IMR-90 (cell line): Measurements from ENCODE around the gene ASRGL1. TPM values are rescaled to one million over a fixed set of nuclear protein-coding genes. Genes with fewer than 3 reads are reported as not detected.

ENCODE experiments used
- ATAC-seq: fragments of 200-7000 bp; cut with Tn5 transposase; 2 replicates; pipeline ENCODE4 v1.9.1; 2020; ENCODE audit warnings: low read depth, mild to moderate bottlenecking, moderate library complexity
- BruUV-seq: library from RNA; stranded (reverse); fragments of 400-500 nt; replicated peaks from 2 replicates; lab custom pipeline; 2021; lab: Mats Ljungman, UMichigan
- CTCF ChIA-PET: fragments of 300-600 bp; formaldehyde crosslinking; extraction: SDS; loops from one replicate; lab custom pipeline; 2021; ENCODE audit warnings: antibody characterized with exemption; lab: Yijun Ruan, JAX
- POLR2A ChIA-PET: fragments of 300-600 bp; sonication (Branson Sonifier 250); formaldehyde crosslinking; loops from one replicate; lab custom pipeline; 2022; ENCODE audit warnings: antibody characterized with exemption; ENCODE audit not compliant: unreplicated experiment; lab: Charles Lee
- DNase-seq: peaks from one replicate; pipeline ENCODE4 v3.0.0; 2013
- H2AFZ ChIP-seq: replicated peaks from 2 replicates; pipeline ENCODE3; 2013; ENCODE audit warnings: low read length, mild to moderate bottlenecking; ENCODE audit not compliant: poor library complexity
- H2AK5ac ChIP-seq: 2 replicates; pipeline ENCODE4 v1.6.1; 2013; ENCODE audit warnings: low read depth, low read length, inconsistent platforms
- H2AK9ac ChIP-seq: replicated peaks from 2 replicates; pipeline ENCODE3; 2013; ENCODE audit warnings: mild to moderate bottlenecking, low read depth, low read length, moderate library complexity; ENCODE audit not compliant: poor library complexity
- H2BK120ac ChIP-seq: 2 replicates; pipeline ENCODE4 v1.6.1; 2013; ENCODE audit warnings: low read depth, low read length, inconsistent platforms
- H2BK15ac ChIP-seq: 3 replicates; pipeline ENCODE4 v1.6.1; 2013; ENCODE audit warnings: low read depth, low read length, inconsistent platforms
- H2BK20ac ChIP-seq: 2 replicates; pipeline ENCODE4 v1.6.1; 2013; ENCODE audit warnings: low read depth, mild to moderate bottlenecking, inconsistent platforms, low read length, moderate library complexity
- H2BK5ac ChIP-seq: 2 replicates; pipeline ENCODE4 v1.6.1; 2013; ENCODE audit warnings: mild to moderate bottlenecking, low read depth, low read length, inconsistent platforms; ENCODE audit not compliant: poor library complexity, severe bottlenecking
- H3K14ac ChIP-seq: replicated peaks from 2 replicates; pipeline ENCODE4 v1.6.1; 2013; ENCODE audit warnings: low read depth, low read length, inconsistent platforms
- H3K18ac ChIP-seq: 2 replicates; pipeline ENCODE4 v1.6.1; 2013; ENCODE audit warnings: low read depth, low read length, control low read depth
- H3K23ac ChIP-seq: 2 replicates; pipeline ENCODE4 v1.6.1; 2013; ENCODE audit warnings: low read depth, low read length, inconsistent platforms
- H3K27ac ChIP-seq: 2 replicates; pipeline ENCODE4 v1.5.1; 2013; ENCODE audit warnings: mild to moderate bottlenecking, control low read depth, low read length; ENCODE audit not compliant: insufficient read depth
- H3K27me3 ChIP-seq: 2 replicates; pipeline ENCODE4 v1.6.1; 2013; ENCODE audit warnings: low read length; ENCODE audit not compliant: control insufficient read depth, insufficient read depth
- H3K36me3 ChIP-seq: 2 replicates; pipeline ENCODE4 v1.6.1; 2013; ENCODE audit warnings: low read length, mixed read lengths; ENCODE audit not compliant: control insufficient read depth, insufficient read depth
- H3K4ac ChIP-seq: 2 replicates; pipeline ENCODE4 v1.6.1; 2013; ENCODE audit warnings: low read depth, low read length, inconsistent platforms
- H3K4me1 ChIP-seq: 2 replicates; pipeline ENCODE4 v1.6.1; 2013; ENCODE audit warnings: low read length, mixed read lengths; ENCODE audit not compliant: control insufficient read depth, insufficient read depth
- H3K4me2 ChIP-seq: 2 replicates; pipeline ENCODE4 v1.6.1; 2013; ENCODE audit warnings: low read depth, mild to moderate bottlenecking, control low read depth, low read length, moderate library complexity
- H3K4me3 ChIP-seq: 2 replicates; pipeline ENCODE4 v1.5.1; 2013; ENCODE audit warnings: low read depth, mild to moderate bottlenecking, control low read depth, low read length, moderate library complexity; ENCODE audit not compliant: insufficient read depth
- H3K56ac ChIP-seq: 2 replicates; pipeline ENCODE4 v1.6.1; 2013; ENCODE audit warnings: low read length, inconsistent platforms; ENCODE audit not compliant: insufficient read depth; ENCODE audit errors: extremely low read depth
- H3K79me1 ChIP-seq, 2 experiments: 2 replicates each; pipeline ENCODE4 v1.6.1; 2013; ENCODE audit warnings: low read length in 2 of 2, inconsistent platforms in 1 of 2, low read depth in 1 of 2
- H3K9ac ChIP-seq: 2 replicates; pipeline ENCODE4 v1.6.1; 2013; ENCODE audit warnings: low read depth, low read length, control low read depth
- H3K9me1 ChIP-seq: 2 replicates; pipeline ENCODE4 v1.6.1; 2013; ENCODE audit warnings: low read length, inconsistent platforms; ENCODE audit not compliant: insufficient read depth
- H3K9me3 ChIP-seq: 2 replicates; pipeline ENCODE4 v1.6.1; 2013; ENCODE audit warnings: low read length; ENCODE audit not compliant: control insufficient read depth, insufficient read depth
- H4K20me1 ChIP-seq: 2 replicates; pipeline ENCODE4 v1.6.1; 2013; ENCODE audit warnings: low read length, inconsistent platforms; ENCODE audit not compliant: insufficient read depth
- H4K5ac ChIP-seq: 2 replicates; pipeline ENCODE4 v1.6.1; 2013; ENCODE audit warnings: mild to moderate bottlenecking, low read depth, low read length, control low read depth
- H4K8ac ChIP-seq, 2 experiments: 2 replicates each; pipeline ENCODE4 v1.6.1; 2013; ENCODE audit warnings: low read depth in 2 of 2, low read length in 2 of 2, control low read depth in 1 of 2, inconsistent platforms in 1 of 2
- H4K91ac ChIP-seq: 2 replicates; pipeline ENCODE4 v1.6.1; 2013; ENCODE audit warnings: low read depth, low read length, inconsistent platforms; ENCODE audit not compliant: insufficient read depth
- CTCF ChIP-seq: conservative IDR thresholded peaks from 2 replicates; pipeline ENCODE4 v1.5.1; 2012; ENCODE audit warnings: mild to moderate bottlenecking, low read depth, low read length, improper control_type of control experiment
- RFX5 ChIP-seq: IDR thresholded peaks from 2 replicates; pipeline ENCODE4 v1.8.0; 2012; ENCODE audit warnings: low read depth, mild to moderate bottlenecking, low read length, moderate library complexity
- USF2 ChIP-seq: fragments of 150-350 bp; IDR thresholded peaks from 2 replicates; pipeline ENCODE4 v1.6.1; 2017; ENCODE audit warnings: mild to moderate bottlenecking, antibody characterized with exemption, low read length, low read depth
- WGBS, 2 experiments: methylation state at CpG; one replicate each; pipeline versions ENCODE4 v1.1.5 to v1.1.7; 2013; ENCODE audit warnings: missing lambda C conversion rate in 2 of 2; ENCODE audit not compliant: insufficient read length in 1 of 2; ENCODE audit errors: extremely low coverage in 2 of 2; 5-methylcytosine and 5-hydroxymethylcytosine counted together
- dilution Hi-C: fragments of 300-500 bp; cut with HindIII; formaldehyde crosslinking; loops from one replicate; pipeline ENCODE4 v1.14.3; 2018; ENCODE audit warnings: low sequenced_read_pairs; ENCODE audit not compliant: unreplicated experiment
- in situ Hi-C: fragments of 300-500 bp; cut with MboI; formaldehyde crosslinking; loops from 3 replicates; pipeline ENCODE4 v1.14.3; 2019; ENCODE audit warnings: low sequenced_read_pairs, inconsistent platforms, mixed read lengths
- intact Hi-C: fragments of 100-400 bp; cut with micrococcal nuclease; formaldehyde crosslinking; loops from 2 replicates; pipeline ENCODE4 v1.10.0; 2022
- polyA plus RNA-seq, 3 experiments: library from polyadenylated mRNA; depleted of rRNA; stranded (reverse); fragments of >200 nt; gene quantifications; 2 replicates each; pipeline ENCODE4 v1.2.3, GENCODE V29; 2012; ENCODE audit warnings: low replicate concordance in 1 of 3
- total RNA-seq: library from RNA; depleted of rRNA; stranded (reverse); fragments of >200 nt; gene quantifications from 2 replicates; pipeline ENCODE4 v1.2.3, GENCODE V29; 2012

ASRGL1 gene
- total and polyA plus RNA-seq, 2 of the 4 experiments (the other 2 are of a cell fraction): 0.72 TPM; not detected in 1

- Histone ChIP-seq H3K56ac (no peak overlapping the region), H4K91ac (no peak overlapping the region), H4K5ac (no peak overlapping the region), H3K4me1 (peaks cover 7% of the 10 kb centered on the region; the same call in 1 of the 2 replicates), H3K27ac (no peak overlapping the region), H3K14ac (no peak overlapping the region), H4K20me1 (no peaks in the 10 kb centered on the region), H2BK5ac (no peak overlapping the region), H2BK120ac (no peak overlapping the region), H3K9me1 (no peaks in the 10 kb centered on the region), H3K4ac (no peak overlapping the region), H3K18ac (no peak overlapping the region), H3K9ac (no peak overlapping the region), H2AK9ac (no peak overlapping the region), H3K23ac (no peak overlapping the region), H3K4me3 (no peak overlapping the region), H2BK20ac (no peak overlapping the region), H3K9me3 (no peaks in the 10 kb centered on the region), H3K4me2 (no peak overlapping the region), H2BK15ac (no peak overlapping the region), H4K8ac (no peak overlapping the region), H2AK5ac (no peak overlapping the region), H3K27me3 (peaks cover 13% of the 10 kb centered on the region), H3K36me3 (no peaks in the 10 kb centered on the region), H2AFZ (peak overlapping the region; percentile 36), H3K79me1 (no peaks in the 10 kb centered on the region; a peak in 1 of 4 replicates)
- WGBS, 2 experiments: 60% methylated on average over 1 of the region's 5 CpGs; no CpG with 5 or more reads in 1 of the 2 experiments
- dilution Hi-C loops: no loop called here
- intact Hi-C loops: no loop called here
- TF ChIP-seq USF2 (no peak), CTCF (no peak), RFX5 (no peak)
- in situ Hi-C loops: loop anchor here (10.0 to 25.0 kb wide), 2 partner anchors 305 to 472 kb away; no protein-coding TSS in a partner anchor
- POLR2A ChIA-PET: interaction anchor here (0.5 kb wide), 1 partner anchor 232 kb away, joined by 5 read pairs; the partner anchor contains the start of gene B3GAT3
- no peak for DNase-seq
- no peak for ATAC-seq
- CTCF ChIA-PET: no interaction called here
- no TSS peak for BruUV-seq
Observed at GRCh38 chr11:62390237-62390636, 53.0 kb downstream of the ASRGL1 start.
